Measurements from ENCODE around the gene HNMT.
"Not testable (repeated sequence)": the region's sequence is repeated elsewhere in the genome, so short reads cannot be mapped to it uniquely, and the experiment has no call there.

HNMT gene

GRCh38 chr2:138016351-138017087 is 52.2 kb downstream of the HNMT start:
- DNase-seq = no peak

- DNase-seq = no peak
These were observed 53.6 kb downstream of the HNMT start for GRCh38 chr2:138017824-138018223.

GRCh38 chr2:138018866-138019688 is 54.8 kb downstream of the HNMT start:
- DNase-seq = no peak

DNA sequence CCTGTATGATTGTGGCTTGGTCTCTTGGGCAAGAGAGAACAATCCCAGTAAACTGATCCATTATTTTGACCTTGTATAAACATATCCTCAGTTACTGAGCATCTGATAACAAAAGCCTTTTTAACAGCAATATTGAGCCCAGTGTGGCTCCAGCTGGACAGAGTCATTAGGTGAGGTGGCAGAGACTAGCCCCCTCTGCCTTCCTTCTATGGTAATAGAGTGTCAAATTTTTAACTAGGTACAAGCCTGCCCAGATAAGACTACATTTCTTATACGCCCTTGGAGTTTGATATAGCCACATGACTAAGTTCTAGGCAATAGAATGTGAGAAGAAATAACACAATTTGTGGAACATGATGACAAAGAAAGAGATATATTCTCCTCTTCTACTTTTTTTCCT is 56.2 kb downstream of the HNMT start:
- DNase-seq = no peak

GRCh38 chr2:138021154-138021553 is 56.9 kb downstream of the HNMT start:
- DNase-seq = no peak

- DNase-seq = no peak
These were observed 59.0 kb downstream of the HNMT start for GRCh38 chr2:138023298-138023697.

GRCh38 chr2:138023976-138024375 is 59.7 kb downstream of the HNMT start:
- no peak for DNase-seq

- DNase-seq = no peak
These were observed 62.1 kb downstream of the HNMT start for GRCh38 chr2:138026111-138027020.

DNA sequence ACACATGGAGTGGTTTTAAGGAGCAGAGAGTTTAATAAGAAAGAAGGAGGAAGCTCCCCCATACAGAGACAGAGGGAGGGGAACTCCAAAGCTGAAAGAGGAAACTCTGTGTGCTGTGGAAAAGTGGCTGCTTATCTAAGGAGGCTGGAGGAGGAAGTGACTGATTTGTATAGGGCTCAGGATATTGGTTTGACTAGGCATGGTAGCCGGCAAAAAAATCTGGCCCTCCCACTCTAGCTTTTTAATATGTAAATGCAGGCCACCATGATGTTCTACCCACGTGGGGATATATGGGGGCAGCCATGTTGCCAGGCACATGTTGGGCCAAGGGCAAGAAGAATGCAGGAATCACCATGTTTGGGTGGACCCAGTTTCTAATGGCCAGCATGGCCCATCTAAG is 64.3 kb downstream of the HNMT start:
- no peak for DNase-seq

DNA sequence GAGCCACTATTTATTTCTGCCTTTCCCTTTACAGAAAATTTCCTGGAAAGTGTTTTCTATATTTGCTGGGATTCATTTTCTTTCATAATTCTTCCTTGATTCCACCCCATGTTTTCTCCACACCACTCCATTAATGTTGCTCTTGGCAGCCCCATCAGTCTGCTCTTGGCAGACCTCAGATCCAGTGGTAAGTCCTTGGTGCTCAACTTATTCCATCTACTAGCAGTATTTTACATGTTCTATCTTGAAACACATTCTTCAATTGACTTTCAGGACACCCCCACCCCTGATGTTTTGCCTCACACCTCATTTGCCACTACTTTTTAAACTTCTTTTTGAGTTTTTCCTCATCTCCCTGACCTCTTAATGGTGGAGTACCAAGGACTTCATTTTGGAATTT is 65.0 kb downstream of the HNMT start:
- DNase-seq = no peak

- DNase-seq = no peak
These were observed 66.2 kb downstream of the HNMT start for GRCh38 chr2:138030459-138030858.

GRCh38 chr2:138032334-138032733 is 68.1 kb downstream of the HNMT start:
- no peak for DNase-seq

DNA sequence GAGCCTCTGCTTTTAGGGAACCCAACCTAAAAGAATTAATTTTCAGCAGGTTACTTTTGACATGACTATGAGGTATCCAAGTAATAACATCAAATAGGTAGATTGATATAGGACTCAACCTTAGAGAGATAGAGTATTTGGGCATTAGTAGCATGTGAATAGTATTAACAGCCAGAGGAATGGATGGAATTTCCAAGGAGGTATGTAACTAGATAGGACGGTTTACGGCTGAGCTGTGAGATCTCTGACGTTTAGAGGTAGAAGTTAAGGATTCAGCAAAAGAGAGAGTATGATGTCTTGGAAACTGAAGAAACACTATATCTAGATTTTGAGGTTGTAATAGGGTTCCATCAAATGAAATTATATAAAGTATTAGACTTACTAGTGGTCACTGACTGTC is 70.3 kb downstream of the HNMT start:
- DNase-seq = no peak

GRCh38 chr2:138035608-138036217 is 71.4 kb downstream of the HNMT start:
- no peak for DNase-seq

GRCh38 chr2:138036522-138036921 is 72.2 kb downstream of the HNMT start:
- no peak for DNase-seq

DNA sequence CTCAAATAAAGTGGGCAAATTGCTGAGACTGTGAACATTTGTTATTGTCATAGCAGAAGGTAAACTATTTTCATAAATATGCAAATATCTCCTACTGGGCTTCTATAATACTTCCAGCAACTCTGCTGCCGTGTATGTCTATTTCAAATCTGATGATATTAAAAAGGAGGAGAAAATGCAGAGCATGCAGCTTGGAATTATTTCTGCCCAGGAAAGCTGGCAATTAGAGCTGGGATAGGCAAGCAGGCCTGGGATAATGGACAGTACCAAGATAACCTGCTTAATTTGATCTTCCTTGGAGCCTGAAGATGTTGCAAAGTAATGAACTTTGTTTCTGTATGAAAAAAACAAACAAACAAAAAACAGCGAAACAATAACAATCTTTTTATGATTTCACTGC is 72.8 kb downstream of the HNMT start:
- DNase-seq = no peak

DNA sequence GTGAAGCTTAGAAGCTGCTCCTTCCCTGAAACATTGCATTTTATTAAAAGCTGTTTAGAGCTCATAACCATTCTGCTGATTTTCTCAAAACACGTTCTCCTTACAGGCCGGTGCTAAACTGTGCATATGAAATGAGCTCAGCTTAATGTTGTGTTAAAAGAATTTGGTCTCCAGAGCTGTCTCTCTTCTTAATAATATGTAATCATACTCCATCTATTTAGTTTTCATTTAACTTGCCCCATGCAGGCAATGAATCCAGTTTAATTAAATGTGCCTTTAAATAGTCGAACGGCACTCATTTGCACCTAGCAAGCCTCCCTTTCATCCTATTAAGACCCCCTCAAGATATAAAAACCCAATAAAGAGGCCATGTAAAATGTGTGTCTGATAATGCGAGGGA is 76.3 kb downstream of the HNMT start:
- DNase-seq = no peak

DNA sequence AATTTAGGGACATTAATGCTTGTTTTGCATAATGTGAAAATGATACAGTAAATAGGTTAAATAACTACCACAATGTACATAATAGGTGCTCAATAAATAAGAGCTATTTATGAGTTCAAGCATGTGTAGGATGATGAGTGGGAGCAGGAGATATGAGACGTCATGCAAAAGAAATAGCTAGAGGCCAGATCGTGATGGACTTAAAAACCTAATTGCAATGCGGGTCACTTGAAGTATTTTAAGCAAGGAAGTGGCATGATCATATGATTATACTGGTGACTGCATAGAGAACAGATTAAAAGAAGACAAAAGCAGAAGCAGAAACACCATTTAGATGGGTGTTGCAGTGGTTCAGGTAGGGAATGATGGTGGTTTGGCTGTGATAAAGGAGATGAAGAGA is 78.0 kb downstream of the HNMT start:
- no peak for DNase-seq

DNA sequence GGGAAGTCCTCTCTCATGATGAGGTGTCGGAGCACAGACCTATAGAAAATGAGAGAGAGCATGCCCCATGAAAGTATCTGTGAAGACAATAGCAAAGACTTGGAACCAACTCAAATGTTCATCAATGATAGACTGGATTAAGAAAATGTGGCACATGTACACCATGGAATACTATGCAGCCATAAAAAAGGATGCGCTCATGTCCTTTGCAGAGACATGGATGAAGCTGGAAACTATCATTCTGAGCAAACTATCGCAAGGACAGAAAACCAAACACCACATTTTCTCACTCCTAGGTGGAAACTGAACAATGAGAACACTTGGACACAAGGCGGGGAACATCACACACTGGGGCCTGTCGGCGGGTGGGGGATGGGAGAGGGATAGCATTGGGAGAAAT is 79.3 kb downstream of the HNMT start:
- DNase-seq = not testable (repeated sequence)

GRCh38 chr2:138058427-138058826 is 94.2 kb downstream of the HNMT start:
- DNase-seq = no peak

GRCh38 chr2:138059487-138060300 is 95.4 kb downstream of the HNMT start:
- no peak for DNase-seq

DNA sequence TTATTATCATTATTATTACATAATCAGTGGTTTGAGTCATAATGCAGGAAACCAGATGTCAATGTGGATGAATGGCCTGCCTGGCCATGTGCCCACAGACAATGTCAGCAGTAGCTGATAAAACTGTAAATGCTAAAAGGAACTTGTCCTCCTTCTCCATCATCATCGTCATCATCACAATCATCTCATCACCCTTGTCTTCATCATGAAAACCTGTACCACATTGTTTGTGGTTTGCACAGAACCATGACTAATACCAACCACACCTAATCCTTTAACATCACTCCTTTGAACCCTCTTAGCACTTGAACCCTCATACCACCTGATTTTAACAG is 96.0 kb downstream of the HNMT start:
- peak; percentile 8 for DNase-seq
